HepG2 (cell line): ENCODE results near the gene BCKDHA. TPM values are rescaled to one million over a fixed set of nuclear protein-coding genes. Genes with fewer than 3 reads are reported as not detected.
A peak's percentile ranks its signal among the peaks of the same experiment; 100 is the strongest.

Experiments
- AKNA ChIP-seq: sonication (generic); formaldehyde crosslinking; IDR thresholded peaks from 2 replicates; pipeline ENCODE4 v1.4.0; 2020; ENCODE audit warnings: missing genetic modification reagents, borderline replicate concordance
- ERF ChIP-seq: IDR thresholded peaks from 2 replicates; pipeline ENCODE4 v1.6.1; 2018; ENCODE audit warnings: missing biosample characterization, missing genetic modification reagents
- HIVEP1 ChIP-seq: sonication (generic); formaldehyde crosslinking; IDR thresholded peaks from 2 replicates; pipeline ENCODE4 v1.4.0; 2020; ENCODE audit warnings: mild to moderate bottlenecking, missing genetic modification reagents
- HOXD1 ChIP-seq: sonication (generic); formaldehyde crosslinking; IDR thresholded peaks from 2 replicates; pipeline ENCODE4 v1.5.0; 2020; ENCODE audit warnings: missing genetic modification reagents
- MBD4 ChIP-seq: IDR thresholded peaks from 2 replicates; pipeline ENCODE4 v1.6.1; 2012; ENCODE audit warnings: low read length, inconsistent platforms, borderline replicate concordance
- NFIC ChIP-seq: IDR thresholded peaks from 2 replicates; pipeline ENCODE4 v1.6.1; 2012; ENCODE audit warnings: mild to moderate bottlenecking, low read length, inconsistent platforms
- SMAD1 ChIP-seq: sonication (generic); formaldehyde crosslinking; IDR thresholded peaks from 2 replicates; pipeline ENCODE4 v1.4.0; 2020; ENCODE audit warnings: missing genetic modification reagents, low read depth, mild to moderate bottlenecking, borderline replicate concordance
- STAG1 ChIP-seq: sonication (generic); formaldehyde crosslinking; IDR thresholded peaks from 2 replicates; pipeline ENCODE4 v1.4.0; 2020; ENCODE audit warnings: missing genetic modification reagents
- ZKSCAN8 ChIP-seq: IDR thresholded peaks from 2 replicates; pipeline ENCODE4 v1.6.1; 2016; ENCODE audit warnings: borderline replicate concordance, missing genetic modification reagents, missing compliant biosample characterization
- ZNF205 ChIP-seq: IDR thresholded peaks from 2 replicates; pipeline ENCODE4 v1.6.1; 2018; ENCODE audit warnings: missing biosample characterization, missing genetic modification reagents
- ZNF564 ChIP-seq: sonication (generic); formaldehyde crosslinking; IDR thresholded peaks from 2 replicates; pipeline ENCODE4 v1.8.1; 2023; ENCODE audit warnings: mild to moderate bottlenecking, missing genetic modification reagents
- ZNF616 ChIP-seq: sonication (generic); formaldehyde crosslinking; IDR thresholded peaks from 2 replicates; pipeline ENCODE4 v1.5.0; 2020; ENCODE audit warnings: low read depth, mild to moderate bottlenecking, missing genetic modification reagents
- ZNF777 ChIP-seq: sonication (generic); formaldehyde crosslinking; IDR thresholded peaks from 2 replicates; pipeline ENCODE4 v1.4.0; 2020; ENCODE audit warnings: missing genetic modification reagents
- ZNF782 ChIP-seq: sonication (generic); formaldehyde crosslinking; IDR thresholded peaks from 2 replicates; pipeline ENCODE4 v1.4.0; 2020; ENCODE audit warnings: missing genetic modification reagents, mild to moderate bottlenecking, borderline replicate concordance
- ZNF879 ChIP-seq: sonication (generic); formaldehyde crosslinking; IDR thresholded peaks from 2 replicates; pipeline ENCODE4 v1.8.1; 2023; ENCODE audit warnings: missing genetic modification reagents
- ZZZ3 ChIP-seq: sonication (generic); formaldehyde crosslinking; IDR thresholded peaks from 2 replicates; pipeline ENCODE4 v1.4.0; 2020; ENCODE audit warnings: missing genetic modification reagents, mild to moderate bottlenecking, borderline replicate concordance
- polyA plus RNA-seq, 8 experiments: library from polyadenylated mRNA; depleted of rRNA in 3 of 8; stranded (reverse) in 7 of 8; unstranded in 1 of 8; fragments of >200 nt; fragmentation: Illumina TruSeq in 4 of 8; extraction: Trizol in 4 of 8; gene quantifications; 2 replicates each; pipeline versions ENCODE4 v1.2.1 to v1.2.3, GENCODE V29; 2011 to 2016; ENCODE audit warnings: low read depth in 4 of 8, missing spikeins in 1 of 8, mixed read lengths in 1 of 8; ENCODE audit not compliant: insufficient read depth in 1 of 8
- total RNA-seq, 5 experiments: library from RNA; depleted of rRNA; stranded (reverse); fragments of >200 nt; fragmentation: Illumina TruSeq; extraction: Trizol; gene quantifications; 2 replicates each; pipeline ENCODE4 v1.2.3, GENCODE V29; 2016; ENCODE audit warnings: low read depth in 1 of 5
- TF ChIP-seq, protein P1 (sequence below): sonication (generic); formaldehyde crosslinking; IDR thresholded peaks from 2 replicates; pipeline ENCODE4 v1.9.0; 2021; ENCODE audit warnings: missing genetic modification reagents, borderline replicate concordance
- TF ChIP-seq, protein P2 (sequence below): sonication (generic); formaldehyde crosslinking; IDR thresholded peaks from 2 replicates; pipeline ENCODE4 v1.9.0; 2021; ENCODE audit warnings: missing genetic modification reagents, mild to moderate bottlenecking, borderline replicate concordance
- TF ChIP-seq, protein P3 (sequence below): sonication (generic); formaldehyde crosslinking; IDR thresholded peaks from 2 replicates; pipeline ENCODE4 v1.4.0; 2020; ENCODE audit warnings: missing genetic modification reagents

Gene BCKDHA
- total and polyA plus RNA-seq, 2 of the 13 experiments (the other 11 are each of a cell fraction or from before 2014, with no cell fraction given): 11.8 to 31.5 TPM

GRCh38 chr19:41397086-41398049 lies at the start of gene BCKDHA, which contains the start of gene EXOSC5 (continued):
- TF ChIP-seq NFIC (0 out of 2 replicates have a peak, but pooled peaks have one; percentile 15), ZZZ3 (CRISPR knock-in tag) (no peak; the same call in 1 of the 2 replicates), MBD4 (no peak), STAG1 (no peak; the same call in 1 of the 2 replicates), ZNF205 (CRISPR knock-in tag) (peak; percentile 36; the same call in 1 of the 2 replicates), AKNA (CRISPR knock-in tag) (no peak; the same call in 1 of the 2 replicates), HIVEP1 (CRISPR knock-in tag) (no peak; the same call in 1 of the 2 replicates), ZNF564 (peak; percentile 35; the same call in 1 of the 2 replicates), ZNF616 (no peak), ZKSCAN8 (CRISPR knock-in tag) (no peak), HOXD1 (0 out of 2 replicates have a peak, but pooled peaks have one; percentile 49), ZNF777 (peak; percentile 21; the same call in 1 of the 2 replicates), SMAD1 (CRISPR knock-in tag) (no peak), ERF (peak; percentile 78), ZNF879 (CRISPR knock-in tag) (no peak), ZNF782 (CRISPR knock-in tag) (no peak)
- TF ChIP-seq, protein P1, sequence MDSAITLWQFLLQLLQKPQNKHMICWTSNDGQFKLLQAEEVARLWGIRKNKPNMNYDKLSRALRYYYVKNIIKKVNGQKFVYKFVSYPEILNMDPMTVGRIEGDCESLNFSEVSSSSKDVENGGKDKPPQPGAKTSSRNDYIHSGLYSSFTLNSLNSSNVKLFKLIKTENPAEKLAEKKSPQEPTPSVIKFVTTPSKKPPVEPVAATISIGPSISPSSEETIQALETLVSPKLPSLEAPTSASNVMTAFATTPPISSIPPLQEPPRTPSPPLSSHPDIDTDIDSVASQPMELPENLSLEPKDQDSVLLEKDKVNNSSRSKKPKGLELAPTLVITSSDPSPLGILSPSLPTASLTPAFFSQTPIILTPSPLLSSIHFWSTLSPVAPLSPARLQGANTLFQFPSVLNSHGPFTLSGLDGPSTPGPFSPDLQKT: no peak; the same call in 1 of the 2 replicates
- TF ChIP-seq, protein P2, sequence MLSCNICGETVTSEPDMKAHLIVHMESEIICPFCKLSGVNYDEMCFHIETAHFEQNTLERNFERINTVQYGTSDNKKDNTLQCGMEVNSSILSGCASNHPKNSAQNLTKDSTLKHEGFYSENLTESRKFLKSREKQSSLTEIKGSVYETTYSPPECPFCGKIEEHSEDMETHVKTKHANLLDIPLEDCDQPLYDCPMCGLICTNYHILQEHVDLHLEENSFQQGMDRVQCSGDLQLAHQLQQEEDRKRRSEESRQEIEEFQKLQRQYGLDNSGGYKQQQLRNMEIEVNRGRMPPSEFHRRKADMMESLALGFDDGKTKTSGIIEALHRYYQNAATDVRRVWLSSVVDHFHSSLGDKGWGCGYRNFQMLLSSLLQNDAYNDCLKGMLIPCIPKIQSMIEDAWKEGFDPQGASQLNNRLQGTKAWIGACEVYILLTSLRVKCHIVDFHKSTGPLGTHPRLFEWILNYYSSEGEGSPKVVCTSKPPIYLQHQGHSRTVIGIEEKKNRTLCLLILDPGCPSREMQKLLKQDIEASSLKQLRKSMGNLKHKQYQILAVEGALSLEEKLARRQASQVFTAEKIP: no peak
- TF ChIP-seq, protein P3, sequence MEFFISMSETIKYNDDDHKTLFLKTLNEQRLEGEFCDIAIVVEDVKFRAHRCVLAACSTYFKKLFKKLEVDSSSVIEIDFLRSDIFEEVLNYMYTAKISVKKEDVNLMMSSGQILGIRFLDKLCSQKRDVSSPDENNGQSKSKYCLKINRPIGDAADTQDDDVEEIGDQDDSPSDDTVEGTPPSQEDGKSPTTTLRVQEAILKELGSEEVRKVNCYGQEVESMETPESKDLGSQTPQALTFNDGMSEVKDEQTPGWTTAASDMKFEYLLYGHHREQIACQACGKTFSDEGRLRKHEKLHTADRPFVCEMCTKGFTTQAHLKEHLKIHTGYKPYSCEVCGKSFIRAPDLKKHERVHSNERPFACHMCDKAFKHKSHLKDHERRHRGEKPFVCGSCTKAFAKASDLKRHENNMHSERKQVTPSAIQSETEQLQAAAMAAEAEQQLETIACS (CRISPR knock-in tag): peak; percentile 67; the same call in 1 of the 2 replicates
